Measurements from ENCODE around the gene PHACTR3.

- TF ChIP-seq, protein P1, sequence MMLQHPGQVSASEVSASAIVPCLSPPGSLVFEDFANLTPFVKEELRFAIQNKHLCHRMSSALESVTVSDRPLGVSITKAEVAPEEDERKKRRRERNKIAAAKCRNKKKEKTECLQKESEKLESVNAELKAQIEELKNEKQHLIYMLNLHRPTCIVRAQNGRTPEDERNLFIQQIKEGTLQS (IDR thresholded peaks at IDR 0.05), result no peak
- TF ChIP-seq POLR2AphosphoS5 (IDR thresholded peaks at IDR 0.05; ENCODE audit: low read depth, low read length), result no peak
- TF ChIP-seq, protein P2, sequence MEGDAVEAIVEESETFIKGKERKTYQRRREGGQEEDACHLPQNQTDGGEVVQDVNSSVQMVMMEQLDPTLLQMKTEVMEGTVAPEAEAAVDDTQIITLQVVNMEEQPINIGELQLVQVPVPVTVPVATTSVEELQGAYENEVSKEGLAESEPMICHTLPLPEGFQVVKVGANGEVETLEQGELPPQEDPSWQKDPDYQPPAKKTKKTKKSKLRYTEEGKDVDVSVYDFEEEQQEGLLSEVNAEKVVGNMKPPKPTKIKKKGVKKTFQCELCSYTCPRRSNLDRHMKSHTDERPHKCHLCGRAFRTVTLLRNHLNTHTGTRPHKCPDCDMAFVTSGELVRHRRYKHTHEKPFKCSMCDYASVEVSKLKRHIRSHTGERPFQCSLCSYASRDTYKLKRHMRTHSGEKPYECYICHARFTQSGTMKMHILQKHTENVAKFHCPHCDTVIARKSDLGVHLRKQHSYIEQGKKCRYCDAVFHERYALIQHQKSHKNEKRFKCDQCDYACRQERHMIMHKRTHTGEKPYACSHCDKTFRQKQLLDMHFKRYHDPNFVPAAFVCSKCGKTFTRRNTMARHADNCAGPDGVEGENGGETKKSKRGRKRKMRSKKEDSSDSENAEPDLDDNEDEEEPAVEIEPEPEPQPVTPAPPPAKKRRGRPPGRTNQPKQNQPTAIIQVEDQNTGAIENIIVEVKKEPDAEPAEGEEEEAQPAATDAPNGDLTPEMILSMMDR (IDR thresholded peaks at IDR 0.05 in 2 of 3, conservative IDR thresholded peaks at IDR 0.05 in 1 of 3; ENCODE audit: borderline replicate concordance in 1 of 3, insufficient read depth in 1 of 3, low read depth in 2 of 3, low read length in 2 of 3), result no peak
- TF ChIP-seq, protein P3, sequence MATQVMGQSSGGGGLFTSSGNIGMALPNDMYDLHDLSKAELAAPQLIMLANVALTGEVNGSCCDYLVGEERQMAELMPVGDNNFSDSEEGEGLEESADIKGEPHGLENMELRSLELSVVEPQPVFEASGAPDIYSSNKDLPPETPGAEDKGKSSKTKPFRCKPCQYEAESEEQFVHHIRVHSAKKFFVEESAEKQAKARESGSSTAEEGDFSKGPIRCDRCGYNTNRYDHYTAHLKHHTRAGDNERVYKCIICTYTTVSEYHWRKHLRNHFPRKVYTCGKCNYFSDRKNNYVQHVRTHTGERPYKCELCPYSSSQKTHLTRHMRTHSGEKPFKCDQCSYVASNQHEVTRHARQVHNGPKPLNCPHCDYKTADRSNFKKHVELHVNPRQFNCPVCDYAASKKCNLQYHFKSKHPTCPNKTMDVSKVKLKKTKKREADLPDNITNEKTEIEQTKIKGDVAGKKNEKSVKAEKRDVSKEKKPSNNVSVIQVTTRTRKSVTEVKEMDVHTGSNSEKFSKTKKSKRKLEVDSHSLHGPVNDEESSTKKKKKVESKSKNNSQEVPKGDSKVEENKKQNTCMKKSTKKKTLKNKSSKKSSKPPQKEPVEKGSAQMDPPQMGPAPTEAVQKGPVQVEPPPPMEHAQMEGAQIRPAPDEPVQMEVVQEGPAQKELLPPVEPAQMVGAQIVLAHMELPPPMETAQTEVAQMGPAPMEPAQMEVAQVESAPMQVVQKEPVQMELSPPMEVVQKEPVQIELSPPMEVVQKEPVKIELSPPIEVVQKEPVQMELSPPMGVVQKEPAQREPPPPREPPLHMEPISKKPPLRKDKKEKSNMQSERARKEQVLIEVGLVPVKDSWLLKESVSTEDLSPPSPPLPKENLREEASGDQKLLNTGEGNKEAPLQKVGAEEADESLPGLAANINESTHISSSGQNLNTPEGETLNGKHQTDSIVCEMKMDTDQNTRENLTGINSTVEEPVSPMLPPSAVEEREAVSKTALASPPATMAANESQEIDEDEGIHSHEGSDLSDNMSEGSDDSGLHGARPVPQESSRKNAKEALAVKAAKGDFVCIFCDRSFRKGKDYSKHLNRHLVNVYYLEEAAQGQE (IDR thresholded peaks at IDR 0.05; ENCODE audit: low read depth), result no peak
- no peak for TF ChIP-seq POLR2A (IDR thresholded peaks at IDR 0.05; ENCODE audit: borderline replicate concordance, extremely low read depth, insufficient read depth, insufficient read length)
- TF ChIP-seq EZH2phosphoT487 (IDR thresholded peaks at IDR 0.05; ENCODE audit: borderline replicate concordance), result no peak
- no peak for TF ChIP-seq CEBPB (IDR thresholded peaks at IDR 0.05; ENCODE audit: low read depth)
These were observed 13.8 kb downstream of the PHACTR3 start for GRCh38 chr20:59618131-59618530.

Data from HCT116 (cell line).